NB4 (cell line): ENCODE results near the gene PAM16.

Experiments
- MYC ChIP-seq: IDR thresholded peaks from 2 replicates; pipeline ENCODE4 v1.6.1; 2011; ENCODE audit warnings: low read depth, low read length
- POLR2A ChIP-seq: IDR thresholded peaks from 2 replicates; pipeline ENCODE4 v1.6.1; 2011; ENCODE audit warnings: mild to moderate bottlenecking; ENCODE audit not compliant: insufficient read length; ENCODE audit errors: extremely low read depth
- TF ChIP-seq, protein P1 (sequence below): IDR thresholded peaks from one replicate; pipeline ENCODE4 v1.5.1; 2012; ENCODE audit warnings: low read depth, low read length
- TF ChIP-seq, protein P2 (sequence below): IDR thresholded peaks from 2 replicates; pipeline ENCODE4 v1.6.1; 2011; ENCODE audit warnings: low read depth, low read length

DNA sequence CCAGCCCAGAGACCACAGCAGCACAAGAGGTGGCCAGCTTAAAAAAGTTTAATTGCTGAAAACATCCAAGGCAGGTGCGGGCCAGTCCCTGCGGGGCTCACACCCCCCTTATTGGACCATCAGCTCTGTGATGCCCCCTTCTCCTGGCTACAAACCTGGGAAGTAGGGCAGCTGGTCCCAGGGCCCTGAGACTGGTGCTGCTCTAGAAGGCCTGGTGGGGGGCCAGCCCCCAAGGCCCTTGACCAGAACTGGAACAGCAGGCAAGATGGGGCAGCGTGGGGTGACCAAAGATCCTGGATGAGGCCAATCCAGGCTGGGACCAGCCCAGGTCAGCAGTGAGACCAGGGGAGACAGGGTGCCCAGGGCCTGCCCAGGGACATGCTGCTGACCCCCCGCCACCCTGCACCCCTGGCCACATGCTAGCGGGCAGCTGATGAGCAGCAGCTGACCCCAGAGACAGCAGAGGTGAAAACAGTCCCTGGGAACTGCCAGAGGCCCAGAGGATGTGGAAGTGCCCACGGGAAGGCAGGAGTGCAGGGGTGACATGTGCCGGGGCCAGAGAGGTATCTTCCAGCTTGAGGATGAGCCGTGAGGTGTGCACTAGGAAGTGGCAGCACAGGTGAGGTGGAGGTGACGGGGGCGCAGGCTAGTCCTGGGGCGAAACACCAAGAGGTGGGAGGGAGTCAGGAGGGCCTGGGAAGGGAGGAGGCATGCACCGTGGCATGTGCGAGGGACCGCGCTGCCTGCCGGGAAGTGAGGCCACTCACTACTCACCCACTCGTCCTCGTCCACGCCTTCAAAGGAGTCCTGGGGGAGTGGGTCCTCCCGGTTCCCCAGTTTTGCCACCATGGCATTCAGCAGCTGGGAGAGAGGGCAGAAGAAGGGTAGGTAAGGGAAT lies 3.6 kb upstream of the PAM16 start:
- TF ChIP-seq, protein P1, sequence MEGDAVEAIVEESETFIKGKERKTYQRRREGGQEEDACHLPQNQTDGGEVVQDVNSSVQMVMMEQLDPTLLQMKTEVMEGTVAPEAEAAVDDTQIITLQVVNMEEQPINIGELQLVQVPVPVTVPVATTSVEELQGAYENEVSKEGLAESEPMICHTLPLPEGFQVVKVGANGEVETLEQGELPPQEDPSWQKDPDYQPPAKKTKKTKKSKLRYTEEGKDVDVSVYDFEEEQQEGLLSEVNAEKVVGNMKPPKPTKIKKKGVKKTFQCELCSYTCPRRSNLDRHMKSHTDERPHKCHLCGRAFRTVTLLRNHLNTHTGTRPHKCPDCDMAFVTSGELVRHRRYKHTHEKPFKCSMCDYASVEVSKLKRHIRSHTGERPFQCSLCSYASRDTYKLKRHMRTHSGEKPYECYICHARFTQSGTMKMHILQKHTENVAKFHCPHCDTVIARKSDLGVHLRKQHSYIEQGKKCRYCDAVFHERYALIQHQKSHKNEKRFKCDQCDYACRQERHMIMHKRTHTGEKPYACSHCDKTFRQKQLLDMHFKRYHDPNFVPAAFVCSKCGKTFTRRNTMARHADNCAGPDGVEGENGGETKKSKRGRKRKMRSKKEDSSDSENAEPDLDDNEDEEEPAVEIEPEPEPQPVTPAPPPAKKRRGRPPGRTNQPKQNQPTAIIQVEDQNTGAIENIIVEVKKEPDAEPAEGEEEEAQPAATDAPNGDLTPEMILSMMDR: no peak
- no peak for TF ChIP-seq POLR2A
- TF ChIP-seq, protein P2, sequence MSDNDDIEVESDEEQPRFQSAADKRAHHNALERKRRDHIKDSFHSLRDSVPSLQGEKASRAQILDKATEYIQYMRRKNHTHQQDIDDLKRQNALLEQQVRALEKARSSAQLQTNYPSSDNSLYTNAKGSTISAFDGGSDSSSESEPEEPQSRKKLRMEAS: no peak
- TF ChIP-seq MYC: no peak
